Body of pancreas (tissue), 4 donors: ENCODE results near the gene RIT2. TPM values are rescaled to one million over a fixed set of nuclear protein-coding genes. Genes with fewer than 3 reads are reported as not detected.

ENCODE experiments used
- ATAC-seq: fragments of 150-250 bp; one replicate; pipeline ENCODE4 v1.9.1; 2016
- DNase-seq, 4 donors: peaks; one replicate each; pipeline ENCODE4 v3.0.0-alpha.2; 2019
- H3K27ac ChIP-seq, 4 donors: fragments of 200-600 bp; sonication (generic); 1 replicate in 3 of 4; 2 replicates in 1 of 4; pipeline versions ENCODE4 v1.5.1 to v1.6.1; 2016 to 2019; ENCODE audit warnings: mild to moderate bottlenecking in 1 of 4, mixed read lengths in 1 of 4, moderate library complexity in 1 of 4
- H3K27me3 ChIP-seq, 2 donors: fragments of 200-600 bp; sonication (generic); one replicate each; pipeline ENCODE4 v1.6.0; 2016; ENCODE audit warnings: mild to moderate bottlenecking in 1 of 2
- H3K36me3 ChIP-seq, 2 donors: fragments of 200-600 bp; sonication (generic); replicated peaks in 1 of 2; 2 replicates each; pipeline ENCODE4 v1.5.1; 2016; ENCODE audit warnings: low read depth in 2 of 2; ENCODE audit not compliant: insufficient read depth in 1 of 2
- H3K4me1 ChIP-seq: fragments of 200-600 bp; sonication (generic); one replicate; pipeline ENCODE4 v1.6.0; 2016
- H3K4me3 ChIP-seq, 2 donors: fragments of 200-600 bp; sonication (generic); 1 replicate in 1 of 2; 2 replicates in 1 of 2; pipeline ENCODE4 v1.5.1; 2016 to 2019
- H3K9me3 ChIP-seq, 3 donors: fragments of 200-600 bp; sonication (generic); 1 replicate in 2 of 3; 2 replicates in 1 of 3; pipeline ENCODE4 v1.5.1; 2016
- CTCF ChIP-seq, 7 experiments: fragments of 450-650 bp in 4 of 7; fragments of 200-600 bp in 3 of 7; sonication (generic) in 3 of 7; IDR thresholded peaks; one replicate each; pipeline ENCODE4 v1.5.1; 2016 to 2019; ENCODE audit warnings: antibody characterized with exemption in 7 of 7
- POLR2A ChIP-seq, 3 donors: fragments of 450-650 bp; IDR thresholded peaks; one replicate each; pipeline ENCODE4 v1.6.1; 2016; ENCODE audit warnings: antibody characterized with exemption in 3 of 3, mild to moderate bottlenecking in 2 of 3
- WGBS, 2 donors: methylation state at CpG; one replicate each; pipeline ENCODE4 v1.1.5; 2017; 5-methylcytosine and 5-hydroxymethylcytosine counted together
- intact Hi-C: fragments of 100-400 bp; cut with DNase I; formaldehyde crosslinking; loops from one replicate; pipeline ENCODE4 v1.15.1; 2023
- total RNA-seq, 2 donors: library from RNA; depleted of rRNA; stranded (reverse); fragments of >200 nt; gene quantifications; one replicate each; pipeline ENCODE4 v1.1.0, GENCODE V29; 2016

The RIT2 gene
- total RNA-seq, 2 donors from 2014 or later = not detected

GRCh38 chr18:42976869-42977590 is 138.5 kb downstream of the RIT2 start:
- no peak for DNase-seq
- Histone ChIP-seq H3K27ac (no peak overlapping the region), H3K36me3 (no peaks in the 10 kb centered on the region), H3K27me3 (no peaks in the 10 kb centered on the region), H3K9me3 (no peaks in the 10 kb centered on the region), H3K4me1 (no peaks in the 10 kb centered on the region), H3K4me3 (no peak overlapping the region)
- WGBS, 2 donors = 15 to 22% methylated on average over 3 of the region's 3 CpGs
- TF ChIP-seq CTCF (IDR thresholded peaks at IDR 0.05) (no peak), POLR2A (IDR thresholded peaks at IDR 0.05) (no peak)
- no peak for ATAC-seq
- intact Hi-C loops = no loop called here

- WGBS, 2 donors = 39 to 43% methylated on average over 2 of the region's 2 CpGs
- intact Hi-C loops = no loop called here
- H3K4me3 ChIP-seq = no peak overlapping the region
- no peaks in the 10 kb centered on the region for H3K36me3 ChIP-seq
- ATAC-seq = no peak
- TF ChIP-seq POLR2A (IDR thresholded peaks at IDR 0.05) = no peak
- TF ChIP-seq CTCF (IDR thresholded peaks at IDR 0.05) = no peak
- DNase-seq = no peak
- no peaks in the 10 kb centered on the region for H3K4me1 ChIP-seq
- no peaks in the 10 kb centered on the region for H3K27me3 ChIP-seq
- no peak overlapping the region for H3K27ac ChIP-seq
- no peaks in the 10 kb centered on the region for H3K9me3 ChIP-seq
Measured at GRCh38 chr18:42969366-42969765, 146.1 kb downstream of the RIT2 start.

GRCh38 chr18:42961298-42961697 is 154.2 kb downstream of the RIT2 start:
- no peak overlapping the region for H3K27ac ChIP-seq
- no peak overlapping the region for H3K4me3 ChIP-seq
- TF ChIP-seq POLR2A (IDR thresholded peaks at IDR 0.05) = no peak
- no peak for TF ChIP-seq CTCF (IDR thresholded peaks at IDR 0.05)
- no peaks in the 10 kb centered on the region for H3K4me1 ChIP-seq
- WGBS, 2 donors = 60 to 64% methylated on average over 3 of the region's 3 CpGs
- ATAC-seq (no peak), DNase-seq (no peak)
- intact Hi-C loops = no loop called here
- no peaks in the 10 kb centered on the region for H3K9me3 ChIP-seq
- H3K36me3 ChIP-seq = no peaks in the 10 kb centered on the region
- no peaks in the 10 kb centered on the region for H3K27me3 ChIP-seq

- Histone ChIP-seq H3K4me3 (no peak overlapping the region), H3K9me3 (no peaks in the 10 kb centered on the region), H3K27ac (no peak overlapping the region), H3K36me3 (no peaks in the 10 kb centered on the region), H3K4me1 (no peaks in the 10 kb centered on the region), H3K27me3 (no peaks in the 10 kb centered on the region)
- TF ChIP-seq CTCF (IDR thresholded peaks at IDR 0.05) (no peak), POLR2A (IDR thresholded peaks at IDR 0.05) (no peak)
- no peak for DNase-seq
- no peak for ATAC-seq
- WGBS, 2 donors = 34 to 39% methylated on average over 2 of the region's 2 CpGs
- intact Hi-C loops = no loop called here
Measured at GRCh38 chr18:42959528-42959927, 156.0 kb downstream of the RIT2 start.

DNA sequence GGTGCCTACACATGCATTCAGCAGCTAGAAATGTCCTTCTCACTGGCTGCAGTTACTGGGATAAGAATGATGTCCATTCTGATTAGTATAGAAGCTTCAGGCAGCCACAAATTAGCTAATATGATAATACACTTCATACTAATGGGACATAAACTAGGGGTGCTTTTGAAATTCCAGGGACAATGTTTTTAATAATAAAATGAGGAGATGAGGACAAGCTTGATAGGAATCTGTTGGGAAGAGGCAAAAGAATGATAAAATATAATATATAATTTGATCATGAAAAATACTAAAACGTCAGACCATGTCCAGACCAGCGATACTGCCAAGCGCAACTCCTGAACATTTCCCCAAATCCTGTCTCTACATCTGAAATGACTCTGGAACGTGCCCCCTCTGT is 157.1 kb downstream of the RIT2 start:
- no peak overlapping the region for H3K27ac ChIP-seq
- H3K36me3 ChIP-seq = no peaks in the 10 kb centered on the region
- no peaks in the 10 kb centered on the region for H3K4me1 ChIP-seq
- intact Hi-C loops = no loop called here
- 66% methylated on average over 4 of the region's 4 CpGs for WGBS, 2 donors
- no peak for TF ChIP-seq CTCF (IDR thresholded peaks at IDR 0.05)
- no peak for TF ChIP-seq POLR2A (IDR thresholded peaks at IDR 0.05)
- ATAC-seq (no peak), DNase-seq (no peak)
- H3K27me3 ChIP-seq = no peaks in the 10 kb centered on the region
- no peaks in the 10 kb centered on the region for H3K9me3 ChIP-seq
- H3K4me3 ChIP-seq = no peak overlapping the region
